KG1 (cell line): ENCODE measurements around the gene NKX2-1.
"Not testable (repeated sequence)": the region's sequence is repeated elsewhere in the genome, so short reads cannot be mapped to it uniquely, and the experiment has no call there.

Experiments used
- DNase-seq: peaks from one replicate; lab custom pipeline; 2025; lab: John Stamatoyannopoulos, UW

The NKX2-1 gene

DNA sequence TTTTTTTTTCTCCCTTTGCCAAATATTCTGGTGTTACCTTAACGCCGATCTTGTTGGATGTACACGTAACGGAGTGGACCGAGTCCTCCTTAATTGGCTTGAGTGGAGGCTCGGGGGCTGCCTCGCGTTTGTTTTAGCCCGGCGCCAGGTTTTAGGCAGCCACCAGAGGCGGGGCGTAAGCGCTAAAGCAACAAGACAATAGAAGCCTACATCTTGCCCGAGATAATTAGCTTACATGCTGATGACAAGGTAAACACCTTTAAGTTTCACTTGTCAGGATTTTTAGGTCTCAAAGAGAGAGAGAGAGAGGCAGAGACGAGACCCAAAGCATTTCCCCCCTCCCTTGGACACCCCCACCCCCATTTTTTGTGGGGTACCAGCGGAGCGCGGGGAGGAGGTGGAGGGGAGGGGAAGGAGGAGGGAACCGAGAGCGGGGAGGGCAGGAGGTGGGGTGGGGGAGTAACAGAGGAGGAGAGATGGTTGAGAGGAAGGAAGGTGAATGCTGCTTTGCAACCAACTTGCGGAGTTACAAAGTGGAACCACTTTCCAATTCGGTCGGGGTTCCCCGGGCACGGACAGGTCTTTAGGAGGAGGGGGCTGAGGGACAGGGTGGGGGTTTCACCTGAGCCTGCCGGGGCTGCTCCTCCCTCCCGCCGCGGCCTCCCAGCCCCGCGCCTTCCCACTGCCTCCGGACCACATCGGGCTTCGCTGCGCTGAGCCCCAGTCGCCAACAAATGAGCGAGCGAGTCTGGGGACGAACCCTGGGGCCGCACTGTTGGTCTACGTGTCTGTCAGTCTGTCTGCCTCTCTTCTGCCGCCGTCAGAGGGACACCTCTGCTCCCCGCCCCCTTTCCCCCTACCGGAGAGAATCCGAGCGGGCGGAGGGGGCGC, at the start of gene NKX2-1:
Gene NKX2-1 (minus strand): TSS at position 802 of the 891 bp plus-strand sequence. CDS start 103 bp downstream, at position 699.
- DNase-seq = no peak

DNA sequence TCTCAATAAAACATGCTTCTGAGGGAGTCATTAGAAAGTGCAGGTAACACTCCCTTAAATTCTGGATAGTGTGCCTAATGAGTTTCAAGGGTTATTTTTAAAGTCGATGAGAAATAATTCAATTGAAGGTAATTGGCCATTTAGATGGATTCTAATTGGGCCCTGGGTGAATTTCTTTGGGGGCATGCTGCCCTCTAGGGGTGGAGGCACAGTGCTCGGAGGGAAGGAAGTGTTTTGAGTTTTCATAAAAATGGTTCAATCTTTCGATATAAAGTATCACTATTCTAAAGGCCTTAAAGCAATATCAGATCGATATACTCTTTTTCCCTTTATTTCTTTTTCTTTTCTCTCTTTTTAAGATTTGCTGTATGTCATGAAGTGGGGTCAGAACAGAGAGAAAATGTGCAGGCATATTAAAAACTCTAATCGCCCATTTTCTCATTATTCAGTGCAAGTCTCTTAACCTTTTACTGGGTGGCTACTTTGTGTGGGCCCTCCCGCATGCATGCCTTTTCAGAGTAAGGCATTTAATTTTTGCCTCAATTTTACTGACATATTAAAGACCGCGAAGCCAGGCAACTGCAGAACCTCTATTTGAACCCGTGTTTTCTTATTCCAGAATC, 36.9 kb upstream of the NKX2-1 start:
- DNase-seq = no peak

DNA sequence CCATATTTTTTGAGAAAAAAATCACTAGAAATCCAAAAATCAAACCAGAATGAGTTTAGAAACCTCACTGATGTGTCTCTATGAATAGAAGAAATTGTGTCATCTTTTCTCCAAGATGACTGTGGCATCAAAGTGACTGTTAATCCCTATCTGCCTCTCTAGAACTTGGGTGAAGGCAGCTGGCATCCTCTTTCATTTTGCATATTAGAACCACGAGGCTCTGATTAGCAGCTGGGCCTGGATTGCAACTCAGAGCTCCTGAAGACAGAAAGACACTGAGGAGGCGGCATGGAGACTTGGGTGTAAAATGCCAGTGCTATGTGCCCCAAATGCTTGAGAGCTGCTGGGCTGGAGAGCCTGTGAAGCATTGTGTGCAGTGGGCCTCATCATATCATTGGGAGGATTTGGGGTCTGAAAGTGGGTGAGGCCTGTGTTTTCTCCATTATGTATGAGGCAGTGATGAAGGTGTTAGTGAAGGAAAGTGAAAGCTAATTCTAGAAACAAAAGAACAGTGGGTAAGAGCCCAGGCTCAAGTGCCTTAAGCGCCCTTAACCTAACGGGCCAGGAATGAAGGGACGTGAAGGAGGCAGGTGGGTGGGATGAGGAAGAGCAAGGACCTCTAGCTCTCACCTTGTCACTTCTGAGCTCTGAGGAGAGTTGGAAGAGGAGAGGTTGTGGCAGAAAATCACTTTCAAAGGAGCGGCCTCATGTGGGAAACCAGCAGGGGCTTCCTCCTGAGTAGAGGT, 36.1 kb upstream of the NKX2-1 start:
- DNase-seq = no peak

DNA sequence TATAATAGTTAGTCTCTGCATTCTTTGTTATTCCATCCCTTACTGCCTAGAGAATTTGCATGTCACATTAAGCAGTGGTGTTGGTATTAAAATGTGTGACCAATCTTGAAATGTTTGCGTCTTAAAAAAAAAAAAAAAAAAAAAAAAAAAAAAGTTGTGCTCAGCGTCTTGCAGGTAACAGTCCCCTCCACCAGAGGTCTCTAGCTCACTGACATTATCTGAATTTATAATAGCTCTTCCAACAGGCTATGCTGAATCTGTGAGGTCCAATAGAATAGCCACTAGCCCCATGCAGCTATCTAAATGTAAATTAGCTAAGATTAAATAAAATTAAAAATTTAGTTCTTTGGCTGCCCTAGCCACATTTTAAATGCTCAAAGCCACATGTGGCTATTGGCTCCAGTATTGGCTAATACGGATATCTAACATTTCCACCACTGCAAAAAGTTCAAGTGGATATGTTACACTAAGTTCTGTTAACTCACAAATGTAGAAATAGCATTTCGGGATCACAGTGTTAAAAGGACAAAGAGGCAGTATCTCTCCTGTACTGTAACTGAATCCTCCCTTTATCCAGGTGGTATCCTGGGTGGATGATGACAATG, 33.7 kb upstream of the NKX2-1 start:
- DNase-seq = no peak

DNA sequence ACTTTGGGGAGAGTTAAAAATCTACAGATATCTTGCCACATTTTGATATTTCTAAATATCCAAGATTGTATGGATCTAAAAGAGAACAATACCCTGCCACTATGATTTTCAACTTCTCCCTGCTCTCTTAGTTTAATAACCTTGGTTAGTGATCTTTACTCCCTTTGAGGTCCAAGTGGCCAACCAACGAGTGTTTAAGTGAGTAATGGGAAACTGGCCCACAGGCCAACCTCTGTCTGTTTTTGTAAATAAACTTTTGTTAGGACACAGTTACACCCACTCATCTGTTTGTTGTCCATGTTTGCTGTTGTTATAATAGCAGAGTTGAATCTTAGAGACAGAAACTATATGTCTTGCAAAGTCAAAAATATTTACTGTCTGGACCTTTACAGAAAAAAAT, 30.9 kb upstream of the NKX2-1 start:
- DNase-seq = no peak

DNA sequence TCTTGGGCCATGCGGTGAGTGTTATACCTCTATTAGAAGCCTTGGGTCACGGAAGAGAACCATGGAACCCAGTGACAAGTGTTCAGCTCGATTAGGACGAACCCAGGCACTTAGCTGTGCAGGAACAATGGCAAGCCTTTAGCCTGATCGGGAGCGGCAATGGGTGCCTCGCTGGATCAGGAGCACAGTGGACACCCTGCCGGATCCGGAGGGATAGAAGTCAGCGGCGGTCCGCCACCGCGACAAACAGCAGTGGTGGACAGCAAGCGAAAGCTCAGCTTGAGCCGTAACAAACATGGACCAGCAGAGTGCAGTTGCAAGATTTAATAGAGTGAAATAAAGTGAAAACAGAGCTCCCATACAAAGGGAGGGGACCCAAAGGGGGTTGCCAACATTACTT, 24.2 kb upstream of the NKX2-1 start:
- DNase-seq = not testable (repeated sequence)

DNA sequence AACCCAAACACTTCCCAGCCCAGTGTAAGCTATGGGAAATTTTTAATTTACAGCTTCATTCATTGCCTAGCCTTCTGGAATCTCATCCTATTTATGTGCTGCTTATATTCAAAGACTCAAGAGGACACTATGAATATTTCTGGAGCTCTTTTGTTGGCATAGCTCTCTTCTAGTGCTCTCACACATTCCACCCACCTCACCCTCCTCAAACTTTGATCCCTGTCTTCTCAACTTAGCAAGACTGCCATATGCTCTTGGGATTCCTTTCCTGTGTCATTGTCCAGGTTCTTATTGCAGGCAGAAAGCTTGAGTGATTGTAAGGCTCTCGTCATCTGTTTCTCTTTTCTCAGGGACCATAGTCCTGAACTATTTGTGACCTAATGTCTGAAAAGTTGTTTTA, 18.0 kb upstream of the NKX2-1 start:
- no peak for DNase-seq

DNA sequence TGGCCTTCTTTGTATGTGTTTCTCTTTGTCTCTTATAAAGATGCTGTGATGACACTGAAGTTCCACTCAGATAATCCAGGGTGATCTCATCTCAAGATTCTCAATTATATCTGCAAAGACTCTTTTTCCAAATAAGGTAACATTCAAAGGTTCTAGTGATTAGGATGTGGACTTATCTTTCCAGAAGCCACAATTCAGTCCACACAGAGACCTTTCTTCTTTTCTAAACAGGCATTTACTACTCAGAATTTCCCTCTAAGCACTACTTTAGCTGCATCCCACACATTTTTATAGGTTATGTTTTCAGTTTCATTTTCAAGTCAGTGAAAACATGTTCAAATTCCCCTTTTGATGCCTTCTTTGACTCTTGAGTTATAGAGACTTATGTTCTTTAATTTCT, 9.0 kb upstream of the NKX2-1 start:
- DNase-seq = no peak

DNA sequence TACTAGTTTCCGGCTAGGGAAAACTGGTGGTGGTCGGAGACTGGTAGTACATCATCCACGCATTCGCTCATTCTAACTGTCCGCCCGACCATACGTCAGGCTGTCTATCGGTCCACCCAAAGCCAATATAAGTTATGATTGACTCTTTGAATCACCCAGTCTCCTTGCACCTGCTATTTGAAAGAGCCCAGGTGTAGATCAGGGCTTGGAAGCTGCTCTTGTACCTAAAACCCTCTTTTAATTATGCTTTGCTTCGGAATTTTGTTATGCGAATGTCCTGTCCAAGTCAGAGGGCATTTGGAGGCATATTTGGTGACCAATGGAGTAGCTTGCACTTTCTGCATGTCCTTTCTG, 5.7 kb upstream of the NKX2-1 start:
- no peak for DNase-seq

DNA sequence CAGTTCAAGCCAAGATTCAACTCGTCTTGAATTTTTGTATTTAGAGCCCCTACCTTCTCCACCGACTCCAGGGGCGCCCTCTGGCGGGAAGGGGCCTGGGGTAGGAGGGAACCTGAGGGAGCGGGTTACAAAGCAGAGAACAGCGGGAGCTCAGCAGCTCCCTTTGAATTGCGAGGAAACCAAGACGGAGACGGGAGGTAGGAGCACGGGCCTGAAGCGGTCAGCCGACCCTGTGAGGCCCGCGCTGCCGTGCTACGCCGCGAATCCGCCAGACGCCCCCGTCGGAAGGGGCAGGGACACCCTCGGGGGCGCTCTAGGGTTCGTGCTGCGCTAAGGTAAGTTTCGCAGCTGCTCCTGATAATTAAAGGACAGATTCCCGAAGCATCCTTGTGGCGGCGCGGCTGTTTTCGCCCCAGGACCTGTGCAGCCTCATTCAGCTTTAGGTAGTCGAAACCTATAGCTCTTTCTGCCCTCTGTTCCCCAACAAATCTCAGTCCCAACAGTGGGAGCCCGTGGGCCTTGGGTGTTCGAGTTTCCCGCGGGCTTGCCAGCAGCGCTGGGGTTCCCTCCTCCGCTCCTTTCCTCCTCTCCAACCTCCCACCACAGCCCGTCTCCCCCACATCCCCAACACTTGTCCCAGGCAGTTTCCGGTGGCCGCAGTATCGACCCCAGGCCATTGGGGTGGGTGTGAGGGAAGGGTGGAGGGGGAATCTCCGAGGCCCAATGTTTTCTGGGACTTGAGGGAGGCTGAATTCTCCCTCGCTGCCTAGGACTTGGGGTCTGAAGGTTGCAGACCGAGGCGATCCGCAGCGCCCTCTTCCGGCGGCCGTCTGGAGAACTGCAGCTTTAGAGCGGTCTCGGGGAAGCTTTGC, 5.1 kb upstream of the NKX2-1 start:
- DNase-seq = no peak

DNA sequence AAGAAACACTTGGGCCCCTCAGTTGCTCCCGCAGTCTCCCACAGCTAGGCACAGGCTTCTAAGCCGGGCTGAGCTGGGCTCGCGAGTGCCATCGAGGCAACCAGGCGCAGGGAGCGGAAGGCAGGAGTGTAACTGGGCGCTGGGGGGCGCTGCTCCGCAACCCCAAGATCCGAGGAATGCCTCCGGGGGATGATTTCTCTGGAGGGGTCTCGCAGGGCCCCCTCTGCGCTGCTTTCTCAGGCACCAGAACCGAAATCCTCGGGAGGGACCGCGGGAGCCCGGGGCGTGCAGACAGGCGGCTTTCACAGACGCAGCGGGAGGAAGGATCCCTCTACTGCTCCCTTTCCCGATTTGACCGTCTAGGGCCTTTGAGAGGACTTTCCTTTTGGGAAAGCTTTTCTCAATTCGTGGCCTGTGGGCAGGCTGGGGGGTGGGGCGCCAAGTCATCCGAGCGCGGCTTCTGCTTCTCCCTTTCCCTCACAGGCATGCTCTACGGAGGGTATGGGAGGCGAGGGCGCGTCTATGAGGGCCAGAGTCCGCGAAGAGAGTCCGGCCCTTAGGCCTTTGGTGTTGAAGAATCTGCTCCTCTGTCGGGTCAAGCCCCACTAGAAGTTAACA, 4.3 kb upstream of the NKX2-1 start:
- DNase-seq = no peak

DNA sequence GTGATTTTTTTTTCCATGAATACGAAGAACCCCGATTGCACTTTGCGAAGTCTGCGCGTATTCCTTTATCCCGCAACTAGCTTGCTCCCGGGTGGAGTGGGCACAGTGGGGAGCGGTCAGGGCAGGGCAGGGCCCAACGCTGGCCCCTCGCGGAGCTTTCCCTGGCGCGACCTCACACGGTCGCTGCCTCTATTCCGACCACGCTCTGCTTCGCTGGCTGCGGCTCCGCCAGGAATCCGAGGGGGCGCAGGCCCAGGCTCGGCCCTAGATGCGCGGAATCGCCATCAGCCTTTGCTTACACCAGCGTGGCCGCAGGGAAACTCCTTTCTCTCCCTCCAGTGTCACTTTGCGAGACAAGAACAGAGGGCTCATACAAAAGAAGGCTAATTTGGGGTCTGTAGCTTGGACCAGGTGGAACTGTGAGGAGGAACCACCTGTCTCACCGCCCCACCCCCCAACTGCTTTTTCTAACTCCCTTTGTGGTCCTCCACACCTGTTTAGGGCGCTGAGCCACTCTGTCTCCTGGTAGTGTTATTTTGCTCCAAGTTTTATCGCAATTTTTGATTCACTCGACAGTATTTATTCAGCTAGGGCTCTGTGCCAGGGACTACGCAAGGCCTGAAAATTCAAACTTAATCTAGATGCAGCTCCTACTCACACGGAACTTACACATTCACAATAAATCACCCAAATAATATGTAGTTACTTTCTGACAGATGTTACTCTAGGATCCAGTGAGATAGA, 3.1 kb upstream of the NKX2-1 start:
- DNase-seq = no peak

DNA sequence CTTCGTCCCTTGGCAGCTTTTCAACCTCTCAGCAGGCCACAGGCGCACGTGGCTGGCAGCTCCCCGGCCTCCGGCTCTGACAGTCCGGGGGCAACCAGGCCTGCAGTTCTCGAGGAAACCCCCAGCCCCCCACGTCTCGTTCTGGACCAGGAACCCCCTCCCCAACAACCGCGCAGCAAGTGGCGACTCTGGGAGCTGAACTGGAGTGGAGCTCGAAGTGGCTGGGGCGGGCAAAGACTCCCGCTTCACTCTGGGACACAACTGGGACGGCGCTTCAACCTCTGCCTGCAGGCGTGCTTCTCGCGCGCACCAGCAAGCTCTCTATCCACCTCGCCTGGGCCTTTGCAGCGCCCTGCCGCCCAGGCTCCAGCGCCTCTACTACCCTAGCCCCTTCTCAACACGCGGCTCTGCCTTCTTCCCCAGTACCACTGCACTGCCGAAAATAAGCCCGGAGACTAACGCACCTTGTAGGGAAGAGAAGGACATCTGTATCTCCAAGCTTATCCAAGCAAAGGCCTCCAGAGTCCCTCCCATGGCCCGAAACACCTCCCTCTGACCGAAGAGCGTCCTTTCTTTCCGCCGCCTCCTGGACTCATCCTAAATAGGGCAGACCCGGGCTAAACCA, 2.4 kb upstream of the NKX2-1 start:
- DNase-seq = no peak

DNA sequence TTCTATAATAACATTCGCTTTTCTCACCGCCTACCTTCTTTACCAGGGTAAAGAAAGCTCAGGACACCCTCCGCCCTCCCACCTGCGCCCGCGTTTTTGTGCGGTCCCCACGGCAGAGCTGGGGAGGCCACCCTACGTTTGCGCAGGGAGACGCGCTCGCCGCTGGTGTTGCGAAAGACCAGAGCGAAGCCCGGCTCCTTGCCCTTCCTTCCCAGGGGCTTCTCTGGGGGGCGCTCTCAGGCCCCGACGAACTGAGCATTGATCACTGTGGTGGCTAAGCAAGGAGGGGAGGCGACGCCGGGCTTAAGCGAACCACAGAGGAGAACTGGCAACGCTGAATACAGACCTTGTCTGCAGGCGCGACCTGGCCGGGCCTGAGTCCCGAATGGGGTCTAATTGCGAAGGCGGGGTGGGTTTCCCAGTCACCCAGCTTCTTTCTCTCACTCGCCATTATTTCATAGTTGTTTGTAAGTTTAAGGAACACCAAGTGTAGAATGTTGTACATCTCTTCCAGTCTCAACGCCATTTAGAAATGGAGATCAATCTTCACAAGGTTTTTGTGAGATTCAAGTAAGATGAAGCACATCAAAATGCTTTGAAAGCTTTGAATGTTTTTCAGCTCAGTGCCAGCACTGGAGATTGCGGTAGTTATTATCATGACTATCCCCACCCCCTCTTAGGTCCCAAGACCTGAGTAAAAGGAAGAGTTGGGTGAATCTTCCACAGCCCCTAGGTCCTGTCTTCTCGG, 1.7 kb upstream of the NKX2-1 start:
- DNase-seq = no peak

DNA sequence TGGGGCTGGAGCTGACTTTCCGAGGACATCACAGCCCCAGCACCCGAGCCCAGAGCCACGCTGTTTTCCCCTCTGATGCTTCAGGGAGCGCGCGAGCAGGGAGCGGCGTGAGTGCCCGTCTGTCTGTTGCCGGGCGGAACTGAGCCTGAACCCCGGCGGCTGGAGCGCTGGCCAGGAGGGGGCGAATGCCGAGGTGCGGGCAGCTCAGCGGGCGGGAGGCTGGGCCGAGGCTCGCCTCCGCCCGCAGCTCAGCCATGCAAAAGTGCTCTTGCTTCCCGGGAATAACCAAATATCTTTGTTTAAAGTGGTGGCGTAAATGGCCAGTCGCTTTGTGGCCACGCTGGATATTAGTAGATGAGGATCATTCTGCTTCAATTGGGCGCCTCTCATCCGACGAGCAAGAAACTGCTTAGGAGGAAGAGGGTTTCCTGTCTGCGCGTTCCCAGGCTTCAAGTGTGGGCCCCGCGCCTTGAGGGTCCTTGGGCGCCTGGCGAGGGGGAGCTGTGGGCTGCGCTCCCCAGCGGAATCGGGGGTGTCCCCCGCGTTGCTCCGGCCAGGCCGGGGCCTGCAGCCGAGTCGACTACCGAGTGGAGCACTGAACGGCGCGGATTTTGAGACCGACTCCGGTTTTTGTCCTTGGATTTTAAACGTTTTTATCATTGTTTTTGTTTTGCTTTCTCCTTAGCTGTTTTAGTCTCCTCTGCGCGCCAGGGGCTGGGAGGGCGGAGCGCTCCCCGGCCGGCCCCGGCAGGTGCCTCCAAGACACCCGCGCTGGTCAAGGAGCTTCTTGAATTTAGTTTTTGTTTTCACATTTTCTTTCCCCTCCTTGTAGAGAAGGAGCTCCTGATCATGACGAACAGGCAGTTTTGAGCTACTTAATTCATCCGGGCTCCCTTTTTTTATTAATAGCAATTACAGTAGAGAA, 831 bp upstream of the NKX2-1 start:
- no peak for DNase-seq

DNA sequence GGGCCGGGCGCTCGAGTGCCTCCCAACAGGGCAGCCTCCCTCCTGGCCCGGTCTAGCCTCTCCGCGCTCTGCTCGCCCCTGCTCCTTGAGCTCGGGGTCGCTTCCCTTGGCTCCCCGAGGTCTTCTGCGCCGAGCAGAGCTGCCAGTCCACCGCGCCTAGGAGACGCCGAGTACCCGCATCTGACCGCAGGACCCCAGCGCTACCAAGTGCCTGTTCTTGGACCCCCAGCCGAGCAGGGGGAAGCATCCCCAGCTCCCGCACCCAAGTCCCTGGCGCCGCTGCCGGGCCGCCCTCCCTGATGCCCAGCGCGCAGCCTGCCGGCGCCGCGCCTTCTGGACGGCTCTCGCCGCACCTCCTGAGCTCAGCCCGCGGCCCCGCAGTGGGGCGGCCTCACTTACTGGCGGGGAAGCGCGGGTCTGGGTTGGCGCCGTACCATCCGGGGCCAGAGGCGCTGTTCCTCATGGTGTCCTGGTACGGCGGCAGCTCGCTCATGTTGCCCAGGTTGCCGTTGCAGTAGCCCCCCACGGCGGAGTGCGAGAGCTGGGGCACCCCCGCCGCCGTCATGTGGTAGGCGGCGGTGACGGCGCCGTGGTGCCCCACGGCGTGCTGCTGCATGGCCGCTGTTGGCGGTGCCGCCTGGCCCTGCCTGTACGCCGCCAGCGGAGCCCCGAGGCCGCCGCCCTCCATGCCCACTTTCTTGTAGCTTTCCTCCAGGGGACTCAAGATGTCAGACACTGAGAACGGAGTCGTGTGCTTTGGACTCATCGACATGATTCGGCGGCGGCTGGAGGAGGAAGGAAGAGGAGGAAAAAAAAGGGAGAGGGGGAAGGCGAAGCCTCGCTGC, 1.2 kb downstream of the NKX2-1 start:
- DNase-seq = no peak

DNA sequence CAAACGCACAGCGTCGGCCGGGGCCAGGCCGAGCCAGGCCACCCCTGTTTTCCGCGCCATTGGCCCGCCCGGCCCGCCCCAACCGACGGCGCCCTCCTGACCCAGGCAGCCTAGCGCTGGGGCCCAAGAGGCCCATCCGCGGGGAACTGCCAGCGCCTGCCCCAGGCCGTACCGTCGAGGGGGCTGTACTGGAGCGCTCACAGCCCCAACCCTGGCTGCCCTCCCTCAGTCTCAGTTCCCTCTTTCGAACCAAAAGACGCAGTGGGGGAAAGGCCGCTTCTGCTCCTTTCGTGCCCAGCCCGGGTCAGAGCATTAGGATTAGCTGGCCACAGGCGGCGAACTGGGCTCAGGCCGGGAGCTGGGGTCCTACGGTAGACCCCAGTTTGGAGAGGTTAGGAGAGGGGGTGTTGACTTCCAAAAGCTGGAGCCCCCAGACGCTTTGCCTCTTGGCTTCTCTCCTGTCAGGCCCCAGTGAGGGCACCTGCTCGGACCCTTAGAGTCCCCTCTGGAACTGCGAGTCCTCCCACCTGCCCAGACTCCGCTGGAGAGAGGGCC, 1.9 kb downstream of the NKX2-1 start:
- no peak for DNase-seq
